PFSK-1 (cell line): ENCODE data around the gene CAMTA1.

ENCODE experiments used
- FOXP2 ChIP-seq: optimal IDR thresholded peaks from 2 replicates; pipeline ENCODE3; 2011; ENCODE audit warnings: borderline replicate concordance, control low read depth, inconsistent platforms; ENCODE audit not compliant: insufficient read depth; ENCODE audit errors: extremely low read length, extremely low read depth
- POLR2AphosphoS5 ChIP-seq: IDR thresholded peaks from 2 replicates; pipeline ENCODE4 v1.6.1; 2012; ENCODE audit warnings: low read depth, mild to moderate bottlenecking, control low read depth, low read length, moderate library complexity
- SIN3A ChIP-seq: IDR thresholded peaks from 2 replicates; pipeline ENCODE4 v1.6.1; 2012; ENCODE audit warnings: mild to moderate bottlenecking, low read length, moderate library complexity, borderline replicate concordance; ENCODE audit not compliant: insufficient read depth
- TF ChIP-seq, protein P1 (sequence below), 2 experiments: IDR thresholded peaks; 2 replicates each; pipeline versions ENCODE4 v1.6.1 to v1.8.0; 2011 to 2012; ENCODE audit warnings: low read depth in 2 of 2, low read length in 2 of 2, control low read depth in 1 of 2, inconsistent platforms in 1 of 2, mild to moderate bottlenecking in 1 of 2, moderate library complexity in 1 of 2; ENCODE audit not compliant: insufficient read depth in 1 of 2

DNA sequence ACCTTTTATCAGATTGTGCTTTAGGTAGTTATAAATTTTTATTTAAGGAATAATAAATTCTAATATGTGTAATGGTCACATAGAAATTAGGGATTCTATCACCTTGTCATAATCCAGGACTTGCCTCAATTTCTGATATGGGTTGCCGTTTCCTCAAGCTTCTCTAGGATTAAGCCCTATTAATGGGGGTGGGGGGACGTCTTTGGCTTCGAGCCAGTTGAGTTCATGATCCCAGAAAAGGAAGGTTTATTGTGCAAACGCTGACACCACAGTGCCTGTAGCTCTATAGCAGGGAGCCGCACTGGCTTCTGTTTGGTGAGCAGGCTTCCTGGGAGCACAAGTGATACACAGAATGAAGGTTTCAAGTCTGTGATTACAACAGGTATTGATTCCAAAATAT lies 963.9 kb downstream of the CAMTA1 start:
- TF ChIP-seq POLR2AphosphoS5, result no peak
- TF ChIP-seq FOXP2, result no peak
- TF ChIP-seq, protein P1, sequence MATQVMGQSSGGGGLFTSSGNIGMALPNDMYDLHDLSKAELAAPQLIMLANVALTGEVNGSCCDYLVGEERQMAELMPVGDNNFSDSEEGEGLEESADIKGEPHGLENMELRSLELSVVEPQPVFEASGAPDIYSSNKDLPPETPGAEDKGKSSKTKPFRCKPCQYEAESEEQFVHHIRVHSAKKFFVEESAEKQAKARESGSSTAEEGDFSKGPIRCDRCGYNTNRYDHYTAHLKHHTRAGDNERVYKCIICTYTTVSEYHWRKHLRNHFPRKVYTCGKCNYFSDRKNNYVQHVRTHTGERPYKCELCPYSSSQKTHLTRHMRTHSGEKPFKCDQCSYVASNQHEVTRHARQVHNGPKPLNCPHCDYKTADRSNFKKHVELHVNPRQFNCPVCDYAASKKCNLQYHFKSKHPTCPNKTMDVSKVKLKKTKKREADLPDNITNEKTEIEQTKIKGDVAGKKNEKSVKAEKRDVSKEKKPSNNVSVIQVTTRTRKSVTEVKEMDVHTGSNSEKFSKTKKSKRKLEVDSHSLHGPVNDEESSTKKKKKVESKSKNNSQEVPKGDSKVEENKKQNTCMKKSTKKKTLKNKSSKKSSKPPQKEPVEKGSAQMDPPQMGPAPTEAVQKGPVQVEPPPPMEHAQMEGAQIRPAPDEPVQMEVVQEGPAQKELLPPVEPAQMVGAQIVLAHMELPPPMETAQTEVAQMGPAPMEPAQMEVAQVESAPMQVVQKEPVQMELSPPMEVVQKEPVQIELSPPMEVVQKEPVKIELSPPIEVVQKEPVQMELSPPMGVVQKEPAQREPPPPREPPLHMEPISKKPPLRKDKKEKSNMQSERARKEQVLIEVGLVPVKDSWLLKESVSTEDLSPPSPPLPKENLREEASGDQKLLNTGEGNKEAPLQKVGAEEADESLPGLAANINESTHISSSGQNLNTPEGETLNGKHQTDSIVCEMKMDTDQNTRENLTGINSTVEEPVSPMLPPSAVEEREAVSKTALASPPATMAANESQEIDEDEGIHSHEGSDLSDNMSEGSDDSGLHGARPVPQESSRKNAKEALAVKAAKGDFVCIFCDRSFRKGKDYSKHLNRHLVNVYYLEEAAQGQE (IDR thresholded peaks at IDR 0.05; ENCODE audit: insufficient read depth in 1 of 2, low read depth in 2 of 2, low read length in 2 of 2), result no peak
- no peak for TF ChIP-seq SIN3A
